ENCODE results near the gene PLD1. TPM values are rescaled to one million over a fixed set of nuclear protein-coding genes. Genes with fewer than 3 reads are reported as not detected.

Gene PLD1
- total and polyA plus RNA-seq, 4 donors, result 4.9 to 31.5 (median 18.6) TPM

DNA sequence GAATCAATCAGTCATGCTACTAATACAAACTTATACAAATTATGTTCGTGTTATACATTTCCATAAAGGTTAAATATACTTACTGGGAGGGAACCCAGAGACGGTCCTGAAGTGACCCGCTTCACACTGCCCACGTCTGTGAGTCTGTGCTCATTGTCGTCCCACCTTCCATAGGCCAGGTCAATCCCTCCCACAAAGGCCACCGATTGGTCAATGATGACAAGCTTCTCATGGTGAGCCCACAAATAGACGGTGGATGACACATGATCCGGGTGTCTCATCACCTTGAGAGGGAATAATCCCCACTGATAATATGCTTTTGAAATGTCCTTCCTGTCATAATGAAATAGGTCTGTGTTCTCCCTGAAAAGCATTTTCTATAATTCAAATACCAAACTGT lies 121.7 kb downstream of the PLD1 start:
- no peaks in the 10 kb centered on the region for H3K9me3 ChIP-seq (ENCODE audit: control insufficient read depth in 4 of 4, low read length in 3 of 4)
- no peak for DNase-seq (ENCODE audit: low spot score)
- no peaks in the 10 kb centered on the region for H3K4me1 ChIP-seq (ENCODE audit: control insufficient read depth in 4 of 4, insufficient read depth in 4 of 4, low read length in 3 of 4)
- H3K4me3 ChIP-seq (ENCODE audit: low read depth in 1 of 3, low read length in 3 of 3), result no peak overlapping the region
- H3K9ac ChIP-seq (ENCODE audit: low read depth in 1 of 2, low read length in 2 of 2), result no peak overlapping the region
- TF ChIP-seq, protein P1, sequence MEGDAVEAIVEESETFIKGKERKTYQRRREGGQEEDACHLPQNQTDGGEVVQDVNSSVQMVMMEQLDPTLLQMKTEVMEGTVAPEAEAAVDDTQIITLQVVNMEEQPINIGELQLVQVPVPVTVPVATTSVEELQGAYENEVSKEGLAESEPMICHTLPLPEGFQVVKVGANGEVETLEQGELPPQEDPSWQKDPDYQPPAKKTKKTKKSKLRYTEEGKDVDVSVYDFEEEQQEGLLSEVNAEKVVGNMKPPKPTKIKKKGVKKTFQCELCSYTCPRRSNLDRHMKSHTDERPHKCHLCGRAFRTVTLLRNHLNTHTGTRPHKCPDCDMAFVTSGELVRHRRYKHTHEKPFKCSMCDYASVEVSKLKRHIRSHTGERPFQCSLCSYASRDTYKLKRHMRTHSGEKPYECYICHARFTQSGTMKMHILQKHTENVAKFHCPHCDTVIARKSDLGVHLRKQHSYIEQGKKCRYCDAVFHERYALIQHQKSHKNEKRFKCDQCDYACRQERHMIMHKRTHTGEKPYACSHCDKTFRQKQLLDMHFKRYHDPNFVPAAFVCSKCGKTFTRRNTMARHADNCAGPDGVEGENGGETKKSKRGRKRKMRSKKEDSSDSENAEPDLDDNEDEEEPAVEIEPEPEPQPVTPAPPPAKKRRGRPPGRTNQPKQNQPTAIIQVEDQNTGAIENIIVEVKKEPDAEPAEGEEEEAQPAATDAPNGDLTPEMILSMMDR (IDR thresholded peaks at IDR 0.05; ENCODE audit: low read depth, low read length, missing input control), result no peak
- no peak for TF ChIP-seq HNF4A (conservative IDR thresholded peaks at IDR 0.05)
- no peak for TF ChIP-seq EGR1 (IDR thresholded peaks at IDR 0.05; ENCODE audit: low read depth in 2 of 2)
- TF ChIP-seq, protein P2, sequence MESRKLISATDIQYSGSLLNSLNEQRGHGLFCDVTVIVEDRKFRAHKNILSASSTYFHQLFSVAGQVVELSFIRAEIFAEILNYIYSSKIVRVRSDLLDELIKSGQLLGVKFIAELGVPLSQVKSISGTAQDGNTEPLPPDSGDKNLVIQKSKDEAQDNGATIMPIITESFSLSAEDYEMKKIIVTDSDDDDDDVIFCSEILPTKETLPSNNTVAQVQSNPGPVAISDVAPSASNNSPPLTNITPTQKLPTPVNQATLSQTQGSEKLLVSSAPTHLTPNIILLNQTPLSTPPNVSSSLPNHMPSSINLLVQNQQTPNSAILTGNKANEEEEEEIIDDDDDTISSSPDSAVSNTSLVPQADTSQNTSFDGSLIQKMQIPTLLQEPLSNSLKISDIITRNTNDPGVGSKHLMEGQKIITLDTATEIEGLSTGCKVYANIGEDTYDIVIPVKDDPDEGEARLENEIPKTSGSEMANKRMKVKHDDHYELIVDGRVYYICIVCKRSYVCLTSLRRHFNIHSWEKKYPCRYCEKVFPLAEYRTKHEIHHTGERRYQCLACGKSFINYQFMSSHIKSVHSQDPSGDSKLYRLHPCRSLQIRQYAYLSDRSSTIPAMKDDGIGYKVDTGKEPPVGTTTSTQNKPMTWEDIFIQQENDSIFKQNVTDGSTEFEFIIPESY (IDR thresholded peaks at IDR 0.05), result no peak
- no peak for TF ChIP-seq SP1 (IDR thresholded peaks at IDR 0.05)
- TF ChIP-seq FOXA2 (IDR thresholded peaks at IDR 0.05), result no peak
- no peak for TF ChIP-seq FOXA1 (IDR thresholded peaks at IDR 0.05)
- TF ChIP-seq JUND (IDR thresholded peaks at IDR 0.05), result no peak
- TF ChIP-seq TAF1 (conservative IDR thresholded peaks at IDR 0.05), result no peak
- TF ChIP-seq, protein P3, sequence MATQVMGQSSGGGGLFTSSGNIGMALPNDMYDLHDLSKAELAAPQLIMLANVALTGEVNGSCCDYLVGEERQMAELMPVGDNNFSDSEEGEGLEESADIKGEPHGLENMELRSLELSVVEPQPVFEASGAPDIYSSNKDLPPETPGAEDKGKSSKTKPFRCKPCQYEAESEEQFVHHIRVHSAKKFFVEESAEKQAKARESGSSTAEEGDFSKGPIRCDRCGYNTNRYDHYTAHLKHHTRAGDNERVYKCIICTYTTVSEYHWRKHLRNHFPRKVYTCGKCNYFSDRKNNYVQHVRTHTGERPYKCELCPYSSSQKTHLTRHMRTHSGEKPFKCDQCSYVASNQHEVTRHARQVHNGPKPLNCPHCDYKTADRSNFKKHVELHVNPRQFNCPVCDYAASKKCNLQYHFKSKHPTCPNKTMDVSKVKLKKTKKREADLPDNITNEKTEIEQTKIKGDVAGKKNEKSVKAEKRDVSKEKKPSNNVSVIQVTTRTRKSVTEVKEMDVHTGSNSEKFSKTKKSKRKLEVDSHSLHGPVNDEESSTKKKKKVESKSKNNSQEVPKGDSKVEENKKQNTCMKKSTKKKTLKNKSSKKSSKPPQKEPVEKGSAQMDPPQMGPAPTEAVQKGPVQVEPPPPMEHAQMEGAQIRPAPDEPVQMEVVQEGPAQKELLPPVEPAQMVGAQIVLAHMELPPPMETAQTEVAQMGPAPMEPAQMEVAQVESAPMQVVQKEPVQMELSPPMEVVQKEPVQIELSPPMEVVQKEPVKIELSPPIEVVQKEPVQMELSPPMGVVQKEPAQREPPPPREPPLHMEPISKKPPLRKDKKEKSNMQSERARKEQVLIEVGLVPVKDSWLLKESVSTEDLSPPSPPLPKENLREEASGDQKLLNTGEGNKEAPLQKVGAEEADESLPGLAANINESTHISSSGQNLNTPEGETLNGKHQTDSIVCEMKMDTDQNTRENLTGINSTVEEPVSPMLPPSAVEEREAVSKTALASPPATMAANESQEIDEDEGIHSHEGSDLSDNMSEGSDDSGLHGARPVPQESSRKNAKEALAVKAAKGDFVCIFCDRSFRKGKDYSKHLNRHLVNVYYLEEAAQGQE (IDR thresholded peaks at IDR 0.05), result no peak
- TF ChIP-seq, protein P4, sequence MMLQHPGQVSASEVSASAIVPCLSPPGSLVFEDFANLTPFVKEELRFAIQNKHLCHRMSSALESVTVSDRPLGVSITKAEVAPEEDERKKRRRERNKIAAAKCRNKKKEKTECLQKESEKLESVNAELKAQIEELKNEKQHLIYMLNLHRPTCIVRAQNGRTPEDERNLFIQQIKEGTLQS (IDR thresholded peaks at IDR 0.05), result no peak
- no peak for TF ChIP-seq GABPA (IDR thresholded peaks at IDR 0.05 in 1 of 2, conservative IDR thresholded peaks at IDR 0.05 in 1 of 2)
- no peak for TF ChIP-seq HNF4G (IDR thresholded peaks at IDR 0.05)
- no peaks in the 10 kb centered on the region for H3K27me3 ChIP-seq (ENCODE audit: control insufficient read depth in 4 of 4, insufficient read depth in 4 of 4, low read length in 3 of 4)
- 93% methylated on average over 8 of the region's 8 CpGs for WGBS
- H3K36me3 ChIP-seq (ENCODE audit: control insufficient read depth in 4 of 4, insufficient read depth in 3 of 4, low read depth in 1 of 4, low read length in 3 of 4), result peaks cover 2 to 10% (median 5%) of the 10 kb centered on the region in 4 donors
- H3K27ac ChIP-seq (ENCODE audit: low read depth in 1 of 2, low read length in 2 of 2), result no peak overlapping the region

DNA sequence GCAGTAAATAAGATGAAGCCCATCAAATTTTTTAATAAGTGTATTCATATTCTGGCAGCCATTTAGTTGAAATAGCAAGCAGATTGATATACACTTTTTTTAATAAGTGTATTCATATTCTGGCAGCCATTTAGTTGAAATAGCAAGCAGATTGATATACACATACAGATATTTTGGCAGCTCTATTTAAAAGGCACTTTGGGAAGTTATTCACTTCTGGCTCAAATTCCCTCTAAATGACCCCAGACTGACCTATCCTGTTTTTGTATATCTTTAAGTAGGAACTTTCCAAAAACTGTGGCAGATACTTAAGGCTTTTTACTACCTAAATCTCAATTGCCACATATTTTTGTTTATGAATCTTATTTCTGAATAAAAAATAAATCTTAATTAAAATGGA lies 122.3 kb downstream of the PLD1 start:
- H3K36me3 ChIP-seq (ENCODE audit: control insufficient read depth in 4 of 4, insufficient read depth in 3 of 4, low read depth in 1 of 4, low read length in 3 of 4), result peaks cover 2 to 10% (median 5%) of the 10 kb centered on the region in 4 donors
- no peaks in the 10 kb centered on the region for H3K9me3 ChIP-seq (ENCODE audit: control insufficient read depth in 4 of 4, low read length in 3 of 4)
- no peak overlapping the region for H3K4me3 ChIP-seq (ENCODE audit: low read depth in 1 of 3, low read length in 3 of 3)
- TF ChIP-seq, protein P3 (IDR thresholded peaks at IDR 0.05), result no peak
- TF ChIP-seq HNF4A (conservative IDR thresholded peaks at IDR 0.05), result no peak
- TF ChIP-seq NR2F2 (IDR thresholded peaks at IDR 0.05), result peak; percentile 54
- TF ChIP-seq FOXA1 (IDR thresholded peaks at IDR 0.05), result no peak
- TF ChIP-seq SP1 (IDR thresholded peaks at IDR 0.05), result no peak
- no peak for TF ChIP-seq RAD21 (IDR thresholded peaks at IDR 0.05)
- H3K27ac ChIP-seq (ENCODE audit: low read depth in 1 of 2, low read length in 2 of 2), result no peak overlapping the region
- H3K4me1 ChIP-seq (ENCODE audit: control insufficient read depth in 4 of 4, insufficient read depth in 4 of 4, low read length in 3 of 4), result no peaks in the 10 kb centered on the region
- DNase-seq (ENCODE audit: low spot score), result no peak
- H3K9ac ChIP-seq (ENCODE audit: low read depth in 1 of 2, low read length in 2 of 2), result no peak overlapping the region
- H3K27me3 ChIP-seq (ENCODE audit: control insufficient read depth in 4 of 4, insufficient read depth in 4 of 4, low read length in 3 of 4), result no peaks in the 10 kb centered on the region
